Smooth muscle cell (in vitro differentiated cells): ENCODE measurements around the gene SART3. TPM values are rescaled to one million over a fixed set of nuclear protein-coding genes. Genes with fewer than 3 reads are reported as not detected.

Experiments
- DNase-seq: peaks from one replicate; lab custom pipeline; 2025; ENCODE audit not compliant: unreplicated experiment; lab: John Stamatoyannopoulos, UW
- H2AFZ ChIP-seq: fragments of 200-600 bp; sonication (generic); 2 replicates; pipeline ENCODE4 v1.6.0; 2016; ENCODE audit warnings: antibody characterized with exemption, low read depth, mild to moderate bottlenecking
- H3F3A ChIP-seq: fragments of 200-600 bp; sonication (generic); 2 replicates; pipeline ENCODE4 v1.6.0; 2017; ENCODE audit warnings: antibody characterized with exemption, low read depth
- H3K27ac ChIP-seq: fragments of 200-600 bp; sonication (generic); 2 replicates; pipeline ENCODE4 v1.5.1; 2016; ENCODE audit warnings: low read depth, mild to moderate bottlenecking
- H3K27me3 ChIP-seq: fragments of 200-600 bp; sonication (generic); 2 replicates; pipeline ENCODE4 v1.6.1; 2016; ENCODE audit warnings: low read depth, mild to moderate bottlenecking
- H3K36me3 ChIP-seq: fragments of 200-600 bp; sonication (generic); 2 replicates; pipeline ENCODE4 v1.5.1; 2016; ENCODE audit warnings: low read depth
- H3K4me1 ChIP-seq: fragments of 200-600 bp; sonication (generic); 2 replicates; pipeline ENCODE4 v1.5.1; 2016; ENCODE audit warnings: low read depth
- H3K4me2 ChIP-seq: fragments of 200-600 bp; sonication (generic); 2 replicates; pipeline ENCODE4 v1.6.0; 2016; ENCODE audit warnings: mild to moderate bottlenecking
- H3K4me3 ChIP-seq: fragments of 200-600 bp; sonication (generic); 2 replicates; pipeline ENCODE4 v1.5.1; 2016; ENCODE audit warnings: mild to moderate bottlenecking
- H3K79me2 ChIP-seq: fragments of 200-600 bp; sonication (generic); 2 replicates; pipeline ENCODE4 v1.6.0; 2016; ENCODE audit warnings: low read depth, mild to moderate bottlenecking
- H3K9ac ChIP-seq: fragments of 200-600 bp; sonication (generic); 2 replicates; pipeline ENCODE4 v1.6.0; 2016; ENCODE audit warnings: low read depth
- H3K9me3 ChIP-seq: fragments of 200-600 bp; sonication (generic); replicated peaks from 2 replicates; pipeline ENCODE4 v1.5.1; 2016; ENCODE audit warnings: low read depth
- H4K20me1 ChIP-seq: fragments of 200-600 bp; sonication (generic); 2 replicates; pipeline ENCODE4 v1.6.0; 2016; ENCODE audit warnings: low read depth
- WGBS: methylation state at CpG from one replicate; pipeline ENCODE4 v1.1.7; 2016; ENCODE audit warnings: low lambda C conversion rate; 5-methylcytosine and 5-hydroxymethylcytosine counted together
- polyA plus RNA-seq: library from polyadenylated mRNA; unstranded; fragments of >200 nt; fragmentation: Nextera tagmentation; extraction: Ambion mirVana; gene quantifications from 2 replicates; pipeline ENCODE4 v1.2.1, GENCODE V29; 2016
- total RNA-seq: library from RNA; depleted of rRNA; stranded (reverse); fragments of >200 nt; gene quantifications from 2 replicates; pipeline ENCODE4 v1.2.3, GENCODE V29; 2014
- TF ChIP-seq, protein P1 (sequence below): fragments of 200-600 bp; sonication (generic); IDR thresholded peaks from 2 replicates; pipeline ENCODE4 v1.5.1; 2017; ENCODE audit warnings: borderline replicate concordance, mild to moderate bottlenecking, antibody characterized with exemption; ENCODE audit not compliant: insufficient read depth, poor library complexity, severe bottlenecking

SART3 gene
- total and polyA plus RNA-seq, 2 experiments from 2014 or later, result 22.7 to 94.5 TPM

- Histone ChIP-seq H3K4me1 (no peaks in the 10 kb centered on the region), H3F3A (peaks cover 4% of the 10 kb centered on the region), H3K27me3 (no peaks in the 10 kb centered on the region), H3K4me2 (peak overlapping the region; percentile 55), H3K36me3 (no peaks in the 10 kb centered on the region), H2AFZ (no peak overlapping the region), H3K9ac (no peak overlapping the region), H3K9me3 (no peaks in the 10 kb centered on the region), H4K20me1 (no peaks in the 10 kb centered on the region), H3K79me2 (no peaks in the 10 kb centered on the region), H3K27ac (peak overlapping the region; percentile 32), H3K4me3 (no peak overlapping the region)
- DNase-seq, result no peak
- 30% methylated on average over 11 of the region's 11 CpGs for WGBS
- TF ChIP-seq, protein P1, sequence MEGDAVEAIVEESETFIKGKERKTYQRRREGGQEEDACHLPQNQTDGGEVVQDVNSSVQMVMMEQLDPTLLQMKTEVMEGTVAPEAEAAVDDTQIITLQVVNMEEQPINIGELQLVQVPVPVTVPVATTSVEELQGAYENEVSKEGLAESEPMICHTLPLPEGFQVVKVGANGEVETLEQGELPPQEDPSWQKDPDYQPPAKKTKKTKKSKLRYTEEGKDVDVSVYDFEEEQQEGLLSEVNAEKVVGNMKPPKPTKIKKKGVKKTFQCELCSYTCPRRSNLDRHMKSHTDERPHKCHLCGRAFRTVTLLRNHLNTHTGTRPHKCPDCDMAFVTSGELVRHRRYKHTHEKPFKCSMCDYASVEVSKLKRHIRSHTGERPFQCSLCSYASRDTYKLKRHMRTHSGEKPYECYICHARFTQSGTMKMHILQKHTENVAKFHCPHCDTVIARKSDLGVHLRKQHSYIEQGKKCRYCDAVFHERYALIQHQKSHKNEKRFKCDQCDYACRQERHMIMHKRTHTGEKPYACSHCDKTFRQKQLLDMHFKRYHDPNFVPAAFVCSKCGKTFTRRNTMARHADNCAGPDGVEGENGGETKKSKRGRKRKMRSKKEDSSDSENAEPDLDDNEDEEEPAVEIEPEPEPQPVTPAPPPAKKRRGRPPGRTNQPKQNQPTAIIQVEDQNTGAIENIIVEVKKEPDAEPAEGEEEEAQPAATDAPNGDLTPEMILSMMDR, result no peak
Observed at GRCh38 chr12:108482717-108483212, 78.2 kb downstream of the SART3 start.

DNA sequence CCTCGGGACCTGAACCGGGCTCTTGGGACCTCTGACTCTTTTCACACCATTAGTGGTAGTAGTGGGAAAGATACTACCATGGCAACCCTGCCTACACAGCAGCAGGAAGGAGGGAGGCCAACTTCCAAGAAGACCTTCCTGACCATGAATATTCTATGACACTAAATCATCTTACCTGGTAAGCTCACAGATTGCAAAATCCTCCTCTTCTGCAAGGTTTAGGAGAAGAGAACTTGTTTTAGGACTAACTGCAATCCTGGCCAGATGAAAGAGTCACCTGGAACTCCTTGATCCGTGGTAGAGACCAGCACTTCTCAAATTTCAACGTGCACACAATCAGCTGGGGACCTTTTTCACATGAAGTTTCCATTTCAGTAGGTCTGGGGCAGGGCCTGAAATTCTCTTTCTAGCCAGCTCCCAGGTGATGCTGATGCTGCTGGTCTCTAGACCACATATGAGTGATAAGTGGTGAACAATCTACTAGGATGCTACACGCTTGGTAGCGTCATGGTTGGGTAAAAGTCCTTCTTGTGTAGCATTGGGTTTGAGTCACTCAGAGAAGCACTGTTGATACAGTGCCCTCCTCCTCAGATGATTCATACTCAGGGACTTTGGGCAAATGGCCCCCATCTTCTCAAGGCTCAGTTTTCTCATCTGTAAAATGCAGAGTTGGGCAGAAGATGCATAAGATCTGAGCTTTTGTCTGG, 81.5 kb downstream of the SART3 start:
- TF ChIP-seq, protein P1, result no peak
- Histone ChIP-seq H3K9ac (no peak overlapping the region), H3K27me3 (no peaks in the 10 kb centered on the region), H2AFZ (no peak overlapping the region), H3F3A (peaks cover 2% of the 10 kb centered on the region), H3K4me3 (no peak overlapping the region), H3K36me3 (no peaks in the 10 kb centered on the region), H4K20me1 (no peaks in the 10 kb centered on the region), H3K4me2 (peak overlapping the region; percentile 31), H3K4me1 (no peaks in the 10 kb centered on the region), H3K79me2 (no peaks in the 10 kb centered on the region), H3K27ac (no peak overlapping the region), H3K9me3 (no peaks in the 10 kb centered on the region)
- 66% methylated on average over 6 of the region's 6 CpGs for WGBS
- DNase-seq, result no peak

DNA sequence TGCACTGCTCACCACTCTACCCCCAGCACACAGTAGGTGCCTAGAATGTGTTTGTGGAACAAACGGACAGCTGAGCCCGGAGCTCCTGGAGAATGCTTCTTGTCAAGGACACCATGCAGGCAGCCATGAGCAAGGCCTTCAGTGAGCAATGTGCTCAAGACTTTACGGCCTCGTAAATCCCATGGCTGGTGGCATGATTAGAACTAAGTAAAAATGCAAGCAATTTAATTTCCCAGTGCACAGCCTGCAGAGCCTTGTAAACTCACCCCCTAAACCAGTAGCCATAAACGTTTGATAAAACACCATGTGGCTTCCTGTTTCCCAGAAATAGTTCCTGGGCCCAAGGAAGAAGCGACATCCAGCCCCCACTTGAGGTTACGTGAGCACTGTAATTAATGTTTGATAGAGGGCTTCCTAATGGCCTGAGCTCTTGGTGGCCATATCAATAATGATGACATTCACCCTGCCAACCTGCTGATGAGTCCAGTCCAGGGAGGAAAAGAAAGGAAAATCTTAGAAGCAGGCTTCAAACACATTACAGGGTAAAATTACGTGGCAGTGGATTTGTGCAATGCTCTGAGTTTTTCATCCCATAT, 82.3 kb downstream of the SART3 start:
- Histone ChIP-seq H3K9ac (no peak overlapping the region), H4K20me1 (no peaks in the 10 kb centered on the region), H2AFZ (no peak overlapping the region), H3K27me3 (peaks cover 1% of the 10 kb centered on the region), H3K4me3 (no peak overlapping the region), H3K36me3 (no peaks in the 10 kb centered on the region), H3F3A (no peaks in the 10 kb centered on the region), H3K9me3 (no peaks in the 10 kb centered on the region), H3K4me2 (peak overlapping the region; percentile 31), H3K79me2 (no peaks in the 10 kb centered on the region), H3K4me1 (no peaks in the 10 kb centered on the region), H3K27ac (no peak overlapping the region)
- DNase-seq, result peak; percentile 8
- WGBS, result 16% methylated on average over 8 of the region's 8 CpGs
- TF ChIP-seq, protein P1, result no peak
